HUES6 (cell line): ENCODE data around the gene GSG1.

Source experiments
- H3K27ac ChIP-seq: 2 replicates; pipeline ENCODE4 v1.7.0; 2013; ENCODE audit warnings: low read depth, mild to moderate bottlenecking, low read length, inconsistent platforms
- H3K27me3 ChIP-seq: 2 replicates; pipeline ENCODE4 v1.6.1; 2013; ENCODE audit warnings: low read length; ENCODE audit not compliant: control insufficient read depth, insufficient read depth
- H3K36me3 ChIP-seq: 2 replicates; pipeline ENCODE4 v1.6.1; 2013; ENCODE audit warnings: low read length; ENCODE audit not compliant: control insufficient read depth, insufficient read depth
- H3K4me1 ChIP-seq: 2 replicates; pipeline ENCODE4 v1.6.1; 2013; ENCODE audit warnings: low read length; ENCODE audit not compliant: control insufficient read depth, insufficient read depth
- H3K4me3 ChIP-seq: 2 replicates; pipeline ENCODE4 v1.5.1; 2013; ENCODE audit warnings: low read depth, low read length
- H3K9ac ChIP-seq: one replicate; pipeline ENCODE4 v1.6.1; 2013; ENCODE audit warnings: mild to moderate bottlenecking, low read length
- H3K9me3 ChIP-seq: 2 replicates; pipeline ENCODE4 v1.6.1; 2013; ENCODE audit warnings: low read depth, low read length; ENCODE audit not compliant: control insufficient read depth, insufficient read depth

The GSG1 gene

DNA sequence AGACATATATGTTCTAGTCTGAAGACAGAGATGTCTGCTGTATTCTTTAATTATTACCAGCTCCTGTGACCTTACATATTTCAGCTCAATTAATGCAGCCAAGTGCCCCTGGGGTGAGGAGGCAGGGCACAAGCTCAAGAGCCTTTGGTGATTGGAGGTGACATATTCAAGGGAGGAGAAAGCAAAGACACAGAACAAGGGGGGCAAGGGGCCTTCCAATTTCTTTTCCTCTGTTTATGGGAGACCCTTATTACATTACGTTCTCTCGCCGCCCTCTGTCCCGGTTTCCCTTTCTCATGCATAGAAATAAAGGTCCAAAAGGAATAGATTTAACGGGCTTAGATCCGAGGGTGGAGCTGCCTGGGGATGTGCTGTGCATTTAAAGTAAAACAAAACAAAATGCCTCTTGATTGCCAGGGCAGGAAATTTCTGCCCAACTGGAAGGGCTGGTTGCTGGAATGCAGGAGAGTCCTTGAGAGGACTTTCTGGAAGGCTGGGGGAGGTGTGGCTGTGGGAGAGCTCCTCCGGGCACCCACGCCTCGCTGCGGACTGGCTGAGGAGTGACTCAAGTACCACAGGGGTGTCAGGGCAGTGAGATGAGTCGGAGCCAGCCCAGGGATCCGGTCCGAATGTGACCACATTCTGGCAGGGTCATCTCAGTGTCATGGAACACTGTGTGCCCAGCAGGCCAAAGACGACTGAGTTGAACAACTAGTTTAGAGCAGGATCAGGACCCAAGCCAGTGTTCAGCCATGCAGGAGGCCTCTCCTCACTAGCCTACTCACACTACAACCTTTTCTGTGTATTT lies 32.1 kb upstream of the GSG1 start:
- Histone ChIP-seq H3K9ac (no peak overlapping the region), H3K9me3 (peaks cover 4% of the 10 kb centered on the region; the same call in 1 of the 2 replicates), H3K4me1 (peaks cover 12% of the 10 kb centered on the region), H3K36me3 (no peaks in the 10 kb centered on the region), H3K4me3 (no peak overlapping the region), H3K27me3 (no peaks in the 10 kb centered on the region), H3K27ac (no peak overlapping the region)

DNA sequence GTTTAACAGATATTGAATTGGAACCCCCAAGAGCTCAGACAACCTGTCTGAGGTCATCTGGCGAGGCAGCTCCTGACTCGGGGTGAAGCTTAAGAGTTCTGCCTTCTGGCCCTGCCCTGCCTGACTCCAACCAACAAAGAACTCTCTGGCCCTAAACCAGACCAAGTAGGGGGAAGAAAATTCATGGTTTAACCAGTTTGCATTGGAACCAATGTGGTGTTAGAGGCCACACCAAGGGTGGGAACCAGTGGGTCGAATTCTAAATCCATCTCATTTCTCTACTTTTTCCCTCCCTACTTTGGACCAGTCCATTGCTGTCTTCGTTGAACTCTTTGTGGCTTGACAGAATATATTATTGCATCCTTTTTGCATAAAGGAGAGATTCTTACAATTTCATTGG lies 30.4 kb upstream of the GSG1 start:
- Histone ChIP-seq H3K9ac (no peak overlapping the region), H3K4me3 (no peak overlapping the region), H3K27me3 (no peaks in the 10 kb centered on the region), H3K27ac (no peak overlapping the region), H3K9me3 (no peaks in the 10 kb centered on the region), H3K36me3 (no peaks in the 10 kb centered on the region), H3K4me1 (peaks cover 12% of the 10 kb centered on the region)

DNA sequence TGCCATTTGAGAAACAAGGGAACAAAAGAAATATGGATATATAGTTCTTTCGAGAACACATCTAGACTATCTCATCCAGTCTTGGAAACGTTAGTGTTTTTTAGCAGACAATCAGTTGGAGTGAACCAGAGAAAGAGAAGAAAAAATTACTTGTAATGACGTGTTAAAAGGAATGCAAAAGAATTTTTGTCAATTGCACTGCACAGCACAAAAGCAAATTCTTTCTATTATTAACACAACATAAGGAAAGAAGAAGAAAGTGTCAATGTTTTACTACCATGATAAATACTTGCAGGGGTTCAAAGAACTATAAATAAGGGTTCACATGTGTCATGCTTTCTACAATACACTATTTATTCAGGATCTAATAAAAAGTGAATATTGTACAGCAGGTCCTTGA lies 27.5 kb upstream of the GSG1 start:
- Histone ChIP-seq H3K9ac (no peak overlapping the region), H3K4me1 (peaks cover 10% of the 10 kb centered on the region), H3K4me3 (no peak overlapping the region), H3K9me3 (no peaks in the 10 kb centered on the region), H3K27ac (no peak overlapping the region), H3K36me3 (no peaks in the 10 kb centered on the region), H3K27me3 (no peaks in the 10 kb centered on the region)

DNA sequence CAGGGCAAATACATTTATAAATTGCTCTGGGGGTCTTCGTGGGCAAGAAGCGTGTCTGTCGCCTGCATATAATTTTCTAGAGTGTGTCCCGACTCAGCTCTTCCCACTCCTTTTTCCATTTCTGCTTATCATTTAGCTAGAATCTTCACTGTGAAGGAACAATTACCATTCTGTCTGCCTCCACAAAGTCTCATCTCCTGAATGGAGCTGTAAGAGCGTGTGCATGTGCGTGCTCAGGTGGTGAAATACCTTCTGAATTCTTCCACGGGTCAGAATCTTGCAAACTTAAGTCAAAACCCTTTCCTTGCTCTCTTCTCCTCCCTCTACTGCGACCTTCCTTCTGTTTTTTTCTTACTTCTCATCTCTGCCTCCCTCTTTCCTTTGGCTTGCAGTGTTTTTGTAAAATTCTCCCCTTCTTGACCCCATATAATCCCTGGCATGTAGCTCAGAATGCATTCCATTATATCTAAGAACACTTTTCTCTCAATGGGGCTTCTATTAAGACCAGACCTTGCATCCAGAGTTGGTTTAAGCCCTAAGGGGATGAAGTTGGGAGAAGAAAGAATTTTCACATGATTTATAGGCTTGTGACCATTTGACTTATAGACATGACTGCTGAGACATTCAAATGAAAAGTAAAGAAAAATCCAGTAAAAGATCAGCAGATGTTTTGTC lies 25.0 kb upstream of the GSG1 start:
- Histone ChIP-seq H3K4me1 (peaks cover 9% of the 10 kb centered on the region), H3K4me3 (no peak overlapping the region), H3K9me3 (no peaks in the 10 kb centered on the region), H3K27ac (no peak overlapping the region), H3K27me3 (no peaks in the 10 kb centered on the region), H3K9ac (no peak overlapping the region), H3K36me3 (no peaks in the 10 kb centered on the region)

DNA sequence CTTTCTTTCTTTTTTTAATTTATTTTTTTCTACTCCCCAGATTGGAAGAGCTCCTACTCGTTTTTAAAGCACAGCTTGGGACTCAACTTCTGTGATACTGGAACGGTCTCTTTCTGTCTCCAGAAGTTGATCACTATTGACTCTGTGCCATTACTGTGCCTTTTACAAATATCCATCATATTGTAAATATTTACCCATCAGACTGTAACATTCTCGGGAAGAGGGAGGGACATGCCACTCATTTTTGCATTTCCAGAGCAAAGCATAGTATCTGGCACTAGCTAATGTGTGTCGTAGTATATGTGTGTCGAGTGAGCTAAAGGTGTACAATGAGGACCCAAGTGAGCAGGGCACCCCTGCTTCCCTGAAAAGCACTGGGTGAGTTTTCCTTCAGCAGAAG lies 24.0 kb upstream of the GSG1 start:
- H3K4me1 ChIP-seq: peaks cover 9% of the 10 kb centered on the region
- no peaks in the 10 kb centered on the region for H3K27me3 ChIP-seq
- no peak overlapping the region for H3K4me3 ChIP-seq

DNA sequence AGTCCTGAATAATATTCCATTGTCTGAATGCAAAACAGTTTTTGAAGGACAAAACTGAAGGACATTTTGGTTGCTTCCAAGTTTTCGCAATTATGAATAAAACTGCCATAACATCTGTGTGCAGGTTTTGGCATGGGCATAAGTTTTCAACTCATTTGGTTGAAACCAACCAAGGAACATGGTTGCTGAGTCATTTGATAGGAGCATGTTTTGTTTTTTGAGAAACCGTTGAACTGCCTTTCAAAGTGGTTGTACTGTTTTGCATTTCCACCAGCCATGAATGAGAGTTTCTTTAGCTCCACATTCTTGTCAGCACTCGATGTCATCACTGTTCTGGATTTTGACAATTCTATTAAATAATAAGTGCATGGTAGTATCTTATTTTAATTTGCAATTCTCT lies 23.0 kb upstream of the GSG1 start:
- peaks cover 9% of the 10 kb centered on the region for H3K4me1 ChIP-seq
- no peaks in the 10 kb centered on the region for H3K36me3 ChIP-seq
- no peaks in the 10 kb centered on the region for H3K9me3 ChIP-seq
- no peak overlapping the region for H3K27ac ChIP-seq
- no peak overlapping the region for H3K9ac ChIP-seq
- H3K27me3 ChIP-seq: no peaks in the 10 kb centered on the region
- H3K4me3 ChIP-seq: no peak overlapping the region

More for the DNA sequence above, 24.0 kb upstream of the GSG1 start:
- H3K9ac ChIP-seq: no peak overlapping the region
- no peak overlapping the region for H3K27ac ChIP-seq
- H3K36me3 ChIP-seq: no peaks in the 10 kb centered on the region
- no peaks in the 10 kb centered on the region for H3K9me3 ChIP-seq

DNA sequence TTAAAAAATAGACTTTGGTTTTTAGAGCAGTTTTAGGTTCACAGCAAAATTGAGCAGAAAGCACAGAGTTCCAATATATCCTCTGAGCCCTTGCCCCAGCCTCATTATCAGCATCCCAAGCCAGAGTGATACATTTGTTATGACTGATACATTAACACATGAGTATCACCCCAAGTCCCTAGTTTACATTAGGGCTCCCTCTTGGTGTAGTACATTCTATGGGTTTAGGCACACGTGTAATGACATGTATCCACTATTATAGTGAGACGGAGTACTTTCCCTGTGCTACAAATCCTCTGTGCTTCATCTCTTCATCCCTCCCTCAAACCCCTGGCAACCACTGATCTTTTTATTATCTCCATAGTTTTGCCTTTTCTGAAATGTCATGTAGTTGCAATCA lies 22.5 kb upstream of the GSG1 start:
- Histone ChIP-seq H3K4me3 (no peak overlapping the region), H3K27me3 (no peaks in the 10 kb centered on the region), H3K9ac (no peak overlapping the region), H3K4me1 (peaks cover 9% of the 10 kb centered on the region), H3K36me3 (no peaks in the 10 kb centered on the region), H3K27ac (no peak overlapping the region), H3K9me3 (no peaks in the 10 kb centered on the region)

DNA sequence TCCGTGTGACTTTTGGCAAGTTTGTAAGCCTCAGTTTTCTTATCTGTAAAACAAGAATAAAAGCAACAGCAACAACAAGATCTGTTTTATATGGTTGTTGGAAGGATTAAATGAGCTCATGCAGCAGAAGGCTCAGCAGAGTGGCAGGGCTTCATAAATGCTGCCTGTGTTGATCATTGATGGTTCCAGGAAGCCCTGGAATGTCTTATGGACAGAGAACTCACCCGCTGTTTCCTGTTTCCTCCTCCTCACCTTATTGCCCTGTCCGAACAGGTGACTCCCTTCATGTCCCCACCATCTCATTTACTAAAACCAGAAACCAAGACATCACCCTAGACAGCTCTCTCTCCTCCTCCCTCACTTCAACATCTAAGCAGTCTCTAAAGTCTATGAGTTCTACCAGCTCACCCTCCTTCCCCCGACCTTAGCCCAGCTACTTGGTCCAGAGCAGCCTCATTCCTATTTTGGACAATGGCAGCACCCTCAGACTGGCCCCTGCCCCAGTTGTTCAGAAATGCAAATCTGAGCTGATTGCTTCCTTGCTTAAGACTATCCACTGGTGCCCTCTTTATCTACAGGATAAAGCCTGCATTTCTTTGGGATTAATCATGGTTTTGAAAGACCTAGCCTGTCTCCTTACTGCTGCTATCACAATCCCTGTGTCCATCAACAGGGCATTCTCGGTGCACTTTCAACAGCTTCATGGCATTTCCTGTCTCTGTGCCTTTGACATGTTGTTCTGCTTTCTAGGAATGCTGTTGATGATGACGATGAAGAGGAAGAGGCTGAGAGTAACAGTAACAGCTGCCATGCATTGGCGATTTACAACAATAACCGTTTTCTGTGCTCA lies 21.4 kb upstream of the GSG1 start:
- no peaks in the 10 kb centered on the region for H3K36me3 ChIP-seq
- H3K9me3 ChIP-seq: no peaks in the 10 kb centered on the region
- H3K9ac ChIP-seq: no peak overlapping the region
- no peak overlapping the region for H3K27ac ChIP-seq
- H3K27me3 ChIP-seq: no peaks in the 10 kb centered on the region
- H3K4me1 ChIP-seq: peaks cover 9% of the 10 kb centered on the region
- no peak overlapping the region for H3K4me3 ChIP-seq

DNA sequence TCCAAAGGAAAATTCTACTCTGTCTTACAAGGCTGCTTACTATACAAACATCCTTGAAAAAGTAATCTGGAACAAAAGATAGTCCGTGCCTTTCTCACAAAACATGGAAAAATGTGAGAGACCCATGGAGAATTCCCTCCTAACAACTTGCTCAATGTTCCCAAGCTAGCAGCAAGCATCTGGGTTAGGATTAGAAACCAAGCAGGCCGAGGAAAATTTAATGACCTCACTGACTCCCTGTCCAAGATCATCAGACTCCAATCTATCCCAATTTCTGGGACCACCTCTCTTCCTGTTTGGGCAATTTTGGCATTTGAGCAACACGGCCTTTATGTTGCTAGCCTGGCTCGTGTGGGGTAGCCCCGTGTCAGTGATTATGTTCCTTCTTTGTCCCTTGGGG lies 18.1 kb upstream of the GSG1 start:
- H3K27me3 ChIP-seq: no peaks in the 10 kb centered on the region
- H3K4me3 ChIP-seq: no peak overlapping the region
- H3K9ac ChIP-seq: no peak overlapping the region
- no peaks in the 10 kb centered on the region for H3K9me3 ChIP-seq
- no peaks in the 10 kb centered on the region for H3K36me3 ChIP-seq
- H3K27ac ChIP-seq: no peak overlapping the region
- peaks cover 16% of the 10 kb centered on the region for H3K4me1 ChIP-seq

DNA sequence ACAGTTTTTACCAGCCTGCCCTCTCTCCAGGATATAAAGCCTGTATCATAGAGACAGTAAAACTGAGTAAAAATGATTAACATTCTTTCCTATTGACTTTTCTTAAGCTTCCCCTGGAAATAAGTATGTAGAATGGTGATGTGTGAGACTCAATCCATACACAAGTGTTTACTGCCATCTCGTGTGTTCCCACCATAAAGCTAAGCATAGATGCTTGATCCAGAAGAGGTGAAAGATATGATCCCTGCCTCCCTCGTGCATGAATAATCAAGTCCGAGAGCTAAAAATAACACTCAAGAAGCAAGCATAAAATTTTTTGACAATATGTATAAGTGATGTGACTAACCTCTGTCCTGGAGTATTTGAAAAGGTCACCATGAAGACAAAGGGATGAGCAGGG lies 16.9 kb upstream of the GSG1 start:
- Histone ChIP-seq H3K27ac (no peak overlapping the region), H3K36me3 (no peaks in the 10 kb centered on the region), H3K4me1 (peaks cover 22% of the 10 kb centered on the region), H3K9ac (no peak overlapping the region), H3K9me3 (no peaks in the 10 kb centered on the region), H3K27me3 (no peaks in the 10 kb centered on the region), H3K4me3 (no peak overlapping the region)

DNA sequence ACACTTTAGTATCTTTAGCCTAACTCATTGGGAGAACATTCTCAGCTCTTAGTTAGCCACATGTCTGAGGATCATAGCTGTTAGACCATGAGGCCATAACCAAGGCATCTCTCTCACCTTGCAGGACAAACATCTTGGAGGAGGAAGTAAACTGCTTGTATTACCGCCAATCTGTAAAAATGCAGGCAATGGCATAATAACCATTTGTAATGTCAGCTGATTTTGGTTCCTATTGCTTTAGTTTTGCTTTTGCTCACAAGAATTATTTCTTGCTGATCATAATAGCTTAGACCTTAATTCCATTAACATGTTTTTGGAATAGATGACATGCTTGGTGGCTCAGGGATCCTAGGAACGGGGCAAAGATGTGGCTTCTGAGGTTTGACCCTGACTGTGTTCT lies 16.4 kb upstream of the GSG1 start:
- H3K9me3 ChIP-seq: no peaks in the 10 kb centered on the region
- H3K27me3 ChIP-seq: no peaks in the 10 kb centered on the region
- H3K27ac ChIP-seq: no peak overlapping the region
- H3K4me1 ChIP-seq: peaks cover 18% of the 10 kb centered on the region
- H3K4me3 ChIP-seq: no peak overlapping the region
- H3K9ac ChIP-seq: no peak overlapping the region
- no peaks in the 10 kb centered on the region for H3K36me3 ChIP-seq
